Gastrocnemius medialis (tissue), 4 donors: ENCODE data around the gene MTURN.

Source experiments
- POLR2A ChIP-seq, 2 donors: fragments of 450-650 bp; IDR thresholded peaks; one replicate each; pipeline ENCODE4 v1.6.1; 2017; ENCODE audit warnings: antibody characterized with exemption in 2 of 2, mild to moderate bottlenecking in 2 of 2, moderate library complexity in 2 of 2
- TF ChIP-seq, protein P1 (sequence below), 5 experiments: fragments of 450-650 bp in 3 of 5; fragments of 200-600 bp in 2 of 5; sonication (generic) in 2 of 5; IDR thresholded peaks in 4 of 5; conservative IDR thresholded peaks in 1 of 5; 1 replicate in 4 of 5; 2 replicates in 1 of 5; pipeline ENCODE4 v1.5.1; 2016 to 2019; ENCODE audit warnings: antibody characterized with exemption in 5 of 5, mild to moderate bottlenecking in 3 of 5, moderate library complexity in 3 of 5

DNA sequence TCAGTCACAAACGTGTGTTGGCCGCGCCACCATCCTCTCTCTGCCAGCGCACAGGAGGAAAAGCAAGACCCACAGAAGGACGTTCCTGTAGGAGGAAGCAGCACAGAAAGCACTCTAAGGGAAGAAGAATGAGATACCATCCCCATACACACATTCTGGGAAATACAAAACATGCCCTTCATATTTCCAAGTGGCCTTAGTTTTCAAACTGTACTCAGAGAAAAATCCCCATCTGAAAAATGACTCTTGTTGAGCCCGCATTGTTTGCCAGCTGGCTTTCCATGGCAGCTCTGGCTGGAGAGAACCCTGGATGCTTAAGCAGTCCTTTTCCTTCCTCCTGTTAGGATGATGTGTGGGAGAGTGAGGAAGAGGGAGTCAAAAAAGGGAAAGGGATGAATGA, 33.1 kb downstream of the MTURN start:
- TF ChIP-seq POLR2A (IDR thresholded peaks at IDR 0.05), result no peak
- TF ChIP-seq, protein P1, sequence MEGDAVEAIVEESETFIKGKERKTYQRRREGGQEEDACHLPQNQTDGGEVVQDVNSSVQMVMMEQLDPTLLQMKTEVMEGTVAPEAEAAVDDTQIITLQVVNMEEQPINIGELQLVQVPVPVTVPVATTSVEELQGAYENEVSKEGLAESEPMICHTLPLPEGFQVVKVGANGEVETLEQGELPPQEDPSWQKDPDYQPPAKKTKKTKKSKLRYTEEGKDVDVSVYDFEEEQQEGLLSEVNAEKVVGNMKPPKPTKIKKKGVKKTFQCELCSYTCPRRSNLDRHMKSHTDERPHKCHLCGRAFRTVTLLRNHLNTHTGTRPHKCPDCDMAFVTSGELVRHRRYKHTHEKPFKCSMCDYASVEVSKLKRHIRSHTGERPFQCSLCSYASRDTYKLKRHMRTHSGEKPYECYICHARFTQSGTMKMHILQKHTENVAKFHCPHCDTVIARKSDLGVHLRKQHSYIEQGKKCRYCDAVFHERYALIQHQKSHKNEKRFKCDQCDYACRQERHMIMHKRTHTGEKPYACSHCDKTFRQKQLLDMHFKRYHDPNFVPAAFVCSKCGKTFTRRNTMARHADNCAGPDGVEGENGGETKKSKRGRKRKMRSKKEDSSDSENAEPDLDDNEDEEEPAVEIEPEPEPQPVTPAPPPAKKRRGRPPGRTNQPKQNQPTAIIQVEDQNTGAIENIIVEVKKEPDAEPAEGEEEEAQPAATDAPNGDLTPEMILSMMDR (IDR thresholded peaks at IDR 0.05 in 4 of 5, conservative IDR thresholded peaks at IDR 0.05 in 1 of 5), result no peak
